ENCODE measurements around the gene MSANTD4.

MSANTD4 gene

DNA sequence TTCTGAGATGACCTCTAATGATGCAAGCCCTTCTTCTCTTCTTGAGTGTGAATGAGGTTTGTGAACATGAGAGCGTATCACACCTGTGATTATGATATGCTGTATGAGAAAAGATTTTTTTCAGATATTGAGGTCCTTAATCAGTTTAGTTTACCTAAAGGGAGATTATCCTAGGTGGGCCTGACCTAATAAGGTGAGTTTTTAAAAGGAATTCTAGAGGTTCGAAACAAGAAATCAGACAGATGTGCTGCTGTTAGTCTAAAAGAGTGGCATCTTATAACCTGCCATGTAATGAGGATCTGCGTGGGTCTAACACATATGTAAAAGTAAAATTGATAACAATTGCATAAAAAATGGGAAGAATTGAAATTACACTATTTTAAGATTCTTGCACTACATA is 33.8 kb downstream of the MSANTD4 start:
- no peak overlapping the region for H3K4me3 Mint-ChIP-seq
- no peak overlapping the region for H3K27ac Mint-ChIP-seq
- no peak for DNase-seq (ENCODE audit: low spot score)
- no peaks in the 10 kb centered on the region for H3K4me1 Mint-ChIP-seq (ENCODE audit: low read depth)
- no peaks in the 10 kb centered on the region for H3K27me3 Mint-ChIP-seq (ENCODE audit: low read depth)
- H3K9me3 Mint-ChIP-seq = no peaks in the 10 kb centered on the region
- no peaks in the 10 kb centered on the region for H3K36me3 Mint-ChIP-seq (ENCODE audit: low read depth)

GRCh38 chr11:105986554-105986953 is 35.5 kb downstream of the MSANTD4 start:
- no peaks in the 10 kb centered on the region for H3K4me1 Mint-ChIP-seq (ENCODE audit: low read depth)
- H3K4me3 Mint-ChIP-seq = no peak overlapping the region
- H3K27me3 Mint-ChIP-seq (ENCODE audit: low read depth) = no peaks in the 10 kb centered on the region
- no peaks in the 10 kb centered on the region for H3K36me3 Mint-ChIP-seq (ENCODE audit: low read depth)
- H3K27ac Mint-ChIP-seq = no peak overlapping the region
- DNase-seq (ENCODE audit: low spot score) = no peak
- no peaks in the 10 kb centered on the region for H3K9me3 Mint-ChIP-seq

GRCh38 chr11:105979997-105980703 is 41.9 kb downstream of the MSANTD4 start:
- no peak overlapping the region for H3K27ac Mint-ChIP-seq
- no peaks in the 10 kb centered on the region for H3K4me1 Mint-ChIP-seq (ENCODE audit: low read depth)
- no peaks in the 10 kb centered on the region for H3K9me3 Mint-ChIP-seq
- DNase-seq (ENCODE audit: low spot score) = no peak
- H3K4me3 Mint-ChIP-seq = no peak overlapping the region
- peaks cover 4% of the 10 kb centered on the region for H3K27me3 Mint-ChIP-seq (ENCODE audit: low read depth)
- no peaks in the 10 kb centered on the region for H3K36me3 Mint-ChIP-seq (ENCODE audit: low read depth)

- H3K27ac Mint-ChIP-seq = no peak overlapping the region
- no peaks in the 10 kb centered on the region for H3K36me3 Mint-ChIP-seq (ENCODE audit: low read depth)
- peaks cover 4% of the 10 kb centered on the region for H3K27me3 Mint-ChIP-seq (ENCODE audit: low read depth)
- H3K4me1 Mint-ChIP-seq (ENCODE audit: low read depth) = no peaks in the 10 kb centered on the region
- H3K4me3 Mint-ChIP-seq = no peak overlapping the region
- no peaks in the 10 kb centered on the region for H3K9me3 Mint-ChIP-seq
- DNase-seq (ENCODE audit: low spot score) = no peak
These were observed 46.9 kb downstream of the MSANTD4 start for GRCh38 chr11:105975128-105975527.

DNA sequence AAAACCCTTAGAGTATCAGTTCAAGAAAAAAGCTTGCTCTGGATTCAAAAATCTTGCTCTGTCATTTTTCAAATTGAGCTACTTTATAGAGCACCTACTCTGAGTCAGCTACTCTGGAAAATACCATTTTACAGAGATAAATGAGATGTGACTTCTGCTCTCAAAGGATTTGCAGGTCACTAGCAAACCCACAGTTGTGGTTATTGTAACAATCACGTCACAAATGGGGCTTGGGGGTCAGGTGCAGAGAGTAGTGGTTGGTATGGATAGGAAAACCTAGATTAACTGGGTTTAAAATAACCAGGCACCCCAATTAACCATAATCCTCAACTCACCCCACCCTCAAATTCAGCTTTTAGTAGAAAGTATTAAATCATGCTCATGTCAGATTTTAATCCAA is 52.3 kb downstream of the MSANTD4 start:
- H3K36me3 Mint-ChIP-seq (ENCODE audit: low read depth) = no peaks in the 10 kb centered on the region
- H3K4me1 Mint-ChIP-seq (ENCODE audit: low read depth) = no peaks in the 10 kb centered on the region
- no peak overlapping the region for H3K27ac Mint-ChIP-seq
- H3K27me3 Mint-ChIP-seq (ENCODE audit: low read depth) = no peaks in the 10 kb centered on the region
- H3K9me3 Mint-ChIP-seq = no peaks in the 10 kb centered on the region
- no peak overlapping the region for H3K4me3 Mint-ChIP-seq
- no peak for DNase-seq (ENCODE audit: low spot score)

DNA sequence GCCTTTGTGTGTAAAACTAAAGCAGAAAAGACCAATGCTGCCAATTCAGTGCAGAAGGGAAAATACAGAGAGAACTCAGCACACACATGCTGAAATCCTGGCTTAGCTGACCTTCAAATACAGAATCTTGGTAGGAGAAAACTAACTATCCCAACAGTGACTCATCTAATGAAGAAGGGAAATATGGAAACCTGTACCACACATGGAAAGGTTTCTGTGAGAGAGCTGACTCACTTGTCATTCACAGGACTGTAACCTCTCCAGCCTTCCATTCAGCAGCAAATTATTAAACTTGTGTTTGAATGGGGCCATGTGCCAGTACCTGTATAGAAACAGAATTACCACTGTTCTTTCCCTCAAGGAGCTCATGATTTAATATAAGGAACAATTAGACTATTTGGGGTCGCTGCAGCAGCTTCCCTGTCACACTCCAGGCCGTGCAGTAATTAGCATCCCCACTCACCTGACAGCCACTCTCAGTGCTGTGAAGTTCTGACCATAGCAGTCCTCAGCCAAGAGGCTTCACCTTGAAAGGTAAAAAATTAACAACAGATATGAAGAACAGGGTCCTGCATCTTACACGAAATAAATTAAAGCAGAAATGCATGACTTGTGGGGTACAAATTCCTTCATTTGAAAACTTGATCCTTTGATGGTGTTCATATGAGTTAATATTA is 53.9 kb downstream of the MSANTD4 start:
- H3K4me3 Mint-ChIP-seq = no peak overlapping the region
- H3K27me3 Mint-ChIP-seq (ENCODE audit: low read depth) = no peaks in the 10 kb centered on the region
- H3K27ac Mint-ChIP-seq = no peak overlapping the region
- H3K36me3 Mint-ChIP-seq (ENCODE audit: low read depth) = no peaks in the 10 kb centered on the region
- no peaks in the 10 kb centered on the region for H3K9me3 Mint-ChIP-seq
- DNase-seq (ENCODE audit: low spot score) = no peak
- no peaks in the 10 kb centered on the region for H3K4me1 Mint-ChIP-seq (ENCODE audit: low read depth)

- no peaks in the 10 kb centered on the region for H3K36me3 Mint-ChIP-seq (ENCODE audit: low read depth)
- H3K27me3 Mint-ChIP-seq (ENCODE audit: low read depth) = no peaks in the 10 kb centered on the region
- H3K4me1 Mint-ChIP-seq (ENCODE audit: low read depth) = no peaks in the 10 kb centered on the region
- no peak overlapping the region for H3K27ac Mint-ChIP-seq
- H3K9me3 Mint-ChIP-seq = no peaks in the 10 kb centered on the region
- DNase-seq (ENCODE audit: low spot score) = no peak
- H3K4me3 Mint-ChIP-seq = no peak overlapping the region
These were observed 61.5 kb downstream of the MSANTD4 start for GRCh38 chr11:105960252-105961245.
